GM21526 (cell line): ENCODE results near the gene NOX4.
"Not testable (repeated sequence)": the region's sequence is repeated elsewhere in the genome, so short reads cannot be mapped to it uniquely, and the experiment has no call there.

Source experiments
- ATAC-seq: cut with Tn5 transposase; IDR thresholded peaks from one replicate; pipeline ENCODE4 v1.9.1; 2021; ENCODE audit warnings: moderate library complexity; ENCODE audit not compliant: unreplicated experiment, low FRiP score

The NOX4 gene

DNA sequence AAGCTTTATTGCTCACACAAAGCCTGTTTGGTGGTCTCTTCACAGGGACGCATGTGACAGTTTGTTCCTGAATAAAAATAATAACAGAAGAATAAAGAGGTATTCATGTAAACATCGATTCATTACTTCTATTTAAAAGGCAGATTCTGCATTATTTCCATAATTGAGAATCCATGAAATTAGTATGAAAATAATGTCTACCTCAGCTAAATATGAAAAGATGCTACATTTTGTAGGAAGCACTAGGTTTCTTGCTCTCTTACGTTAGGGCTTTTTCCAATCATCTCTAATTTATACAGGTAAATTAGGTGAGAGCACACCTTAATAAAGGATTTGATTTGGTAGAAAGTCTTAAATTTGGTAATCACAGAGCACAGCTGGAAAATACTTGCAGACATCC lies 103.7 kb downstream of the NOX4 start:
- not testable (repeated sequence) for ATAC-seq

DNA sequence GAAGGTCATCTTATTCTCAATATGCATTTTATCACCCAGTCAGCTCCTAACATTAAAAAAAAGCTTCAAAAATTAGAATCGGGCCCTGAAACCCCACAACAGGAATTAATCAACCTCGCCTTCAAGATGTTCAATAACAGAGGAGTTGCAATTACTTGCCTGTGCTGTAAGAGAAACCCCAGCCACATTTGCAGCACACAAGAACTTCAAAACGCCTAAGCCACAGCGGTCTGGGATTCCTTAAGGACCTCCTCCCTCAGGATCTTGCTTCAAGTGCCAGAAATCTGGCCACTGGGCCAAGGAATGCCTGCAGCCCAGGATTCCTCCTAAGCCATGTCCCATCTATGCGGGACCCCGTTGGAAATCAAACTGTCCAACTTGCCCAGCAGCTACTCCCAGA lies 108.2 kb downstream of the NOX4 start:
- not testable (repeated sequence) for ATAC-seq

DNA sequence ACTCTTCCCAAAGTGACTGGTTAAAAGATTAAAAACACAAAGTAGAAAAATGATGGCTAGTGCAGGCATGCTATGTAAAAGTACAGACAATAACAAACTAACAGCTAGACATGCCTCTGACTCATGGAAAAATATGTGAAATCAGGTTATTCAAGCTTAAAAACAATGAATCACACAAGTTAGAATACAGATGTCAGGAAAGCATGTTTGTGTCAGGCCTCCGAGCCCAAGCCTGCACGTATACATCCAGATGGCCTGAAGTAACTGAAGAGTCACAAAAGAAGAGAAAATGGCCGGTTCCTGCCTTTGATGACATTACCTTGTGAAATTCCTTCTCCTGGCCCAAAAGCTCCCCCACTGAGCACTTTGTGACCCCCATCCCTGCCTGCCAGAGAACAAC lies 110.1 kb downstream of the NOX4 start:
- no peak for ATAC-seq

- not testable (repeated sequence) for ATAC-seq
These were observed 111.0 kb downstream of the NOX4 start for GRCh38 chr11:89379976-89380771.

DNA sequence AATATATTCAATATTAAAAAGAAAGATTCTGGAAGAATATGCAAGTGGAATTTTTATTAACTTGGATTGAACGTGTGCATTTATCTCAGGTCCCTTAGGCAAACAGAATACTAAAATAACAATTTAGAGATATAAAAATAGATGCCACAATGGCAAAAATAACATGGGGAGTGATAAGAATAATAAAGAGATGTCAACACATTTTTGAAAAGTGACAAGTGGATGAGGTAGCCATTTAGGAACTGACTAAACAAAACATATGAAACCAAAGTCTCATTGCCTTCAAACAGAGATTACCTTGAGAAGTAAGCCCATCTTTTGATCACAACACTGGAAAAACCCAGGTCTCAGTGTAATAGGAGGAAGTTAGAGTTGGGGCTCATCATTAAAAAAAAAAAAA lies 112.2 kb downstream of the NOX4 start:
- not testable (repeated sequence) for ATAC-seq

- not testable (repeated sequence) for ATAC-seq
These were observed 121.8 kb downstream of the NOX4 start for GRCh38 chr11:89369356-89369755.

DNA sequence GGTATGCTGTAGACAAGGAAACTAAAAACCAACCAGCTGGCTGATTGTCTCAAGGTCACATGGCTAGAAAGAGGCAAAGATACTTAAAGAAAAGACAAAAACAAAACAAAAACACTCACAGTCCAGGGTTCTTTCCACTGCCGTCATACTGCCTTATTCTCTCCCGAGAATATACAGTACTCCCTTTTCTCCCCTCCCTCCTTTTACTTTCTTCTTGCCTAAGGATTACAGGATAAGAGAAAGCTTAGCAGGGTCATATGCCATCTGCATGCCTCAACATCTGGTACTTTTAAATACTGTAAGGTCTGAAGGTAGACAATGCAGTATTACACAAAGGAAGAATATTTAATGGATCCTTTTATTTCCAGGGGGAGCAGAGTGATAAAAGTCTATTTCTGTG lies 126.3 kb downstream of the NOX4 start:
- ATAC-seq, result not testable (repeated sequence)

DNA sequence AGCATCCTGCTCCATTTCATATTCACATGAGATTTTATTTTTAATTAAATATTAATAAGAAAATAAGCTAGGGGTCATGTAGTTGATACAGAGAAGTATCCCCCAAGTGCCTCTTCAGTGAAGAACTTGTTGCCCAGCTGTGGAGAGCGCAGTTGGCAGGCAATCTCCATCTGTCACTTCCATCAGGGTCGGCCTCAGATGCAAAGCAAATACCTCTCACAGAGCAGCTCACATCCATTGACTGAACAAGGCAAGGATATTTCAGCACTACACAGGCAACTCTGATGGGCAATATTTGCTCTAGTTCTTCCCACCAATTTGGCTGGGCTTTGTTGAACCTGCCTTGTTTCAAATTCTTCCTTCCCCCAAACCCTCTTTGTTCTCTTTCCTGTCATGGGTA lies 129.4 kb downstream of the NOX4 start:
- no peak for ATAC-seq

- ATAC-seq, result not testable (repeated sequence)
These were observed 132.0 kb downstream of the NOX4 start for GRCh38 chr11:89359208-89359607.

GRCh38 chr11:89358761-89359160 lies 132.4 kb downstream of the NOX4 start:
- no peak for ATAC-seq

GRCh38 chr11:89355646-89356045 lies 135.5 kb downstream of the NOX4 start:
- ATAC-seq, result no peak

GRCh38 chr11:89354513-89354912 lies 136.7 kb downstream of the NOX4 start:
- ATAC-seq, result not testable (repeated sequence)

GRCh38 chr11:89347071-89347470 lies 144.1 kb downstream of the NOX4 start:
- no peak for ATAC-seq

DNA sequence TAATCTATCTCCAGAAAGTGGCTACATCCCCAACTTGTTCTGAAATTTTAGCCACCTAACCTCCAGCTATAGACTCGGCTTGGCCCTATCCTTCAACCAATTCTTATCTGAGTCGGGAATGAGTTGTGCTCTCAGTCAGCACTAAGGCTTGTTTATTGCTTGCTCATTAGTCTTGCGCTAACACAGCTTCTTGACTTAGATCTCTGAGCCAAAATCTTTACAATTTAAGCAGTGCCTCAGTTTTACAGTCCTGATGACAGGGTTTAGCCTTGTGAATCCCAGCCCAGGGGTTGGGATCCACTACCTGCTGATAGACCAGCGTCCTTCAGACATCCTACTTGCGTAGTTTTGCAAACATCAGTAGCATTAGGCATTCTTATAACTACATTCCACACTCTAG lies 144.6 kb downstream of the NOX4 start:
- ATAC-seq, result no peak

- ATAC-seq, result not testable (repeated sequence)
These were observed 148.1 kb downstream of the NOX4 start for GRCh38 chr11:89342880-89343572.

DNA sequence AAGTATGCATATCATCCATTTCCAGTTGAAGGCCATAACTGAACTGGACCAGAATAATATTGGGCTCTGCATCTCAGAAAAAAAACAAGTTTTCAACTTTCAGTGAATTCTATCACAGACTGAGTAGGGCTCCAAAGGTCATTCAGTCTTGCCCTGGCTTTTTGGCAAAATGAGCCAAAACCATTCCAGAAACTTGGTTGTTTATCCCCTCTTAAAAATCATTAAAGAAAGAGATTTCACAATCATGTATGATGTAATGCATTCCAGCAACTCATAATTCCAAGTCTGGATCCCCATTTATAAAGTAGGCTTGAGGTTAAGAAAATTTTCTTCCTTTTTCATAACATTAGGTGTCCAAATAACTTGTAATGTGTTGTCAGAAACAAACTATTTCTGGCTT lies 150.7 kb downstream of the NOX4 start:
- not testable (repeated sequence) for ATAC-seq

GRCh38 chr11:89338073-89338472 lies 153.1 kb downstream of the NOX4 start:
- ATAC-seq, result not testable (repeated sequence)

- not testable (repeated sequence) for ATAC-seq
These were observed 154.0 kb downstream of the NOX4 start for GRCh38 chr11:89337100-89337650.

- ATAC-seq, result not testable (repeated sequence)
These were observed 157.5 kb downstream of the NOX4 start for GRCh38 chr11:89333704-89334103.

DNA sequence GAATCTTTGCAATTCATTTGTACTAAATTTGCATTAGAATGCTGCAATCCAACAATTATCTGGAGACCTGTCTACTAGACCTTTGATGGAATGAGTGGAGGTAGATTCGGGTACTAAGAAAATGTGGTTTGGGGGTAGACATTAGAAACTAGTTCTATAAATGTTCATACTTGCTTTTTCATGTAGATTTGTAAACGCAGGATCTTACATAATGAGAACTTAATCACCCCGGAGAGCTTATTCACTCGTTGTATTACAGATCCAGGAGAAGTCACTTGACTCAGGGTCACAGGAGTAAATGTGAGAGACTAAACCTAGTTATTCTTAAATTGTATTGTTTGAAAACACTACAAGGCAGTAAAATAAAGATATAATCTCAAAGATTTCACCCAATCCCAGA lies 159.2 kb downstream of the NOX4 start:
- not testable (repeated sequence) for ATAC-seq

- no peak for ATAC-seq
These were observed 163.3 kb downstream of the NOX4 start for GRCh38 chr11:89327885-89328284.

GRCh38 chr11:89321401-89321800 lies 169.8 kb downstream of the NOX4 start:
- ATAC-seq, result no peak
